NCI-H2107 (cell line): ENCODE data around the gene UNC5CL.

Experiments
- DNase-seq: peaks from one replicate; lab custom pipeline; 2025; lab: John Stamatoyannopoulos, UW

The UNC5CL gene

GRCh38 chr6:41039060-41039998 lies at the start of gene UNC5CL:
UNC5CL (minus strand) TSS chr6:41039221; CDS start chr6:41035074, 4,147 bp downstream.
- no peak for DNase-seq

- no peak for DNase-seq
Observed at GRCh38 chr6:41088451-41088850, 49.4 kb upstream of the UNC5CL start.

GRCh38 chr6:41085182-41085581 lies 46.2 kb upstream of the UNC5CL start:
- no peak for DNase-seq

- DNase-seq, result no peak
Observed at GRCh38 chr6:41083072-41083471, 44.1 kb upstream of the UNC5CL start.

DNA sequence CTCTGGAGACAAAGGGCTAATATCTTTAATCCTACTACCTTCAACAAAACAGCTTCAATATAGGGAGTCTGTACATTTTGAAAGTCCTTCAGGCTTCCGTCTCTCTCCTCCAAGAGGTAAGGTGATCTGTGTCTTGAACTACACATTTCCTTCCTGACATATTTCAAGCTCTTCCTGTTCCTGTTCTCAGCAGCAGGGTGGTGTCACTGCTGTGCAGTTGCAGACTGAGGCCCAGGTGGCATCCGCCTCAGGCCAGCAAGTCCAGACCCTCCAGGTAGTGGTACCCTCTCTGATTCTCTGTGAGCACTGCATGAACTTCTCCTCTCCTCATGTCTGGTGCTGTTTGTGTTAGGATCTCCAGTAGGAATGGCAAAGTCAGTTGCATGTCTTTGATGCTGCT lies 41.6 kb upstream of the UNC5CL start:
- no peak for DNase-seq

- DNase-seq, result no peak
Observed at GRCh38 chr6:41079080-41079479, 40.1 kb upstream of the UNC5CL start.

DNA sequence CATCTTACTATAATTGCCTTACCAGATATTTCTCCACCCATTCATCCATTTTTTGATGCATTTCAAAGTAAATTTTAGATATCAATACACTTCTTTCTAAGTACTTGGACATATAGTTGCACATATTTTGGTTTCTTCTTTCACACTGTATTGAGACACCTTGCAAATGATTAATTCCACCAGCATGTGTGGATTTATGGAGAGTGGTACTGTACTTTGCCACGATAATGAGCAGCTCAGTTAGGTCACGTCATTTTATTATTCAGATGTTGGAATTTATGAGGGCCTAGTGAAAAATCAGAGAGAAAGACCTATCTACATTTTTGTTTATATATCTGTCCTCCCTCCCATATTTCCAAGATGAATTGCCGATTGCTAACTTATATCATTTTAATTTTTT lies 39.1 kb upstream of the UNC5CL start:
- no peak for DNase-seq

DNA sequence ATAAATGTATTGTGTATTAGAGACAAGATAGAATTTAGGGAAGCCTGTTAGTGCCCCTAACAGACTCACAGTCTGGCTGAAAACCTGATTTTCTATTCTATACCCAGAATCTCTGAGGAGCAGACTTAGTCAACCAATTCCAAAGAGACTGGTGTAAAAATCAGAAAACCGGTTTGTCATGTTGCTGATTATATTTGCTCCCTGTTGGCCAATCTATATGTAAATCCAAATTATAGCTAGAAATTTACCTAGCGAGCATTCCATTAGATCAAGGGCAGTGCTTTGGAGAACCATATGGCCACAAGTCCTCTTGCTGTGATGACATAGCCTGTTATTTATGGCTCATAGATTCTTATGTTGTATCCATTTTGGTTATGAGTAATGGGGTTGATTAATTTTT lies 38.5 kb upstream of the UNC5CL start:
- DNase-seq, result no peak

GRCh38 chr6:41075651-41076626 lies 36.9 kb upstream of the UNC5CL start:
- no peak for DNase-seq

DNA sequence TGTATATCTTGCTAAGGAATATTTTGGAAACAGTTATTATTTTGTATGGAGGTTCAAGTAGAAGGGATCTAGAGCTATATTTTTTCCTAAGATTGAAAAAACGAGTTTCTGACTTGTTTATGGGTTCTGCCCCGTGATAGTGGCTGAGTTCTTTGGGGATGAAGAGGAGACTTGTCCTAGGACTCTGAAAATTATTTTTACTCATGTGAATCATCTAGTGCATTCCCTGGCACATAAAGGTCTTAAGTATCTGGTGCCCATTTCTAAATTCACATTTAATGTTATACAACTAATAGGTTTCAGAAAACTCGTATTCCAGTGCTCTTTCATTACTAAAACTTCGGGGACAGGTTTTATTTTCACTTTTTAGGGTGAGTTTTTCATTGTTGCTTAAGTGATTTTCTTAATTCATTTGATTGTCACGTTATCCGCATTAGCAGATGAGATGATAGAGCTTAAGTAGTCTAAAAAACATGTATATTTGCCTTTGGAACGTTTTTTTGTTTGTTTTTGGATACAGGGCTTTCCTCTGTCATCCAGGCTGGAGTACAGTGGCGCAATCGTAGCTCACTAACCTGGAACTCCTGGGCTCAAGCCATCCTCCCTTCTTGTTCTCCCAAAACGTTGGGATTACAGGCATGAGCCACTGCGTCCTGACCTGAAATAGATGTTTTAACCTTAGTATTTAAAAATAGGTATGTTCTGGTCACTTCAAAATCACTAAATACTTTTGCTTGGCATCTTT lies 35.8 kb upstream of the UNC5CL start:
- no peak for DNase-seq

DNA sequence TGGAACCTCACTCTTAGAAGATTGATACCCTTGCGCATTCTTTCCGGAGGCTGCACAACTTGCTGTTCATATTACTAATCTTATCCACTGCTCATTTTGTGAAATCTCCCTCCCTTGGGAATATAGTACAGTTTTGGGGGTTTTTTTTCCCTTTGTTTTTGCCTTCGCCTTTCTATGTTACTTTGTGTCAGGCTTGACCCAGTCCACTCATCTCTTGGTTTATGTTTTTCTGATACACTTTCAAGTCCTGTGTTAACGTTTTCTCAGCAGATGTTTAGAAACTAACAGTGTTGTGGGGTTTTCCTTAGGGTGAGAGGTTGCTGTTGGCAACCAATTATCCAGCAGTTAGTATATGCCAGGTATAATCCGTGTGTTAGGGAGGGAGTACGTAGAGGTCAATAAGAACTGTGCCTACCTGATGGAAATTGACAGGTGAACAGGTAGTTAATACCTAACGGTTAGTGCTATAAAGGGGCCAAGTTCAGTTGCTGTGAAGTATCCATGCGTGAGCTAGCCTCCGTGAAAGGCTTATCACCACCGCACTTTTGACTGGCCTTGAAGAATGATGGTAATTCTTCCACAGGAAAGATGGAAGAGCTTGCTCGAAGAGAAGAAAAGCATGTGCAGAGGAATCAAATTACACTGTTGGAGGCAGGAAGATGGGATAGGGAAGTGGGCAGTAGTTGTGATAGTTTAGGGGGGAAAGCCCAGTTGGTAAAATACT lies 35.1 kb upstream of the UNC5CL start:
- DNase-seq, result no peak

- peak; percentile 5 for DNase-seq
Observed at GRCh38 chr6:41073203-41073967, 34.4 kb upstream of the UNC5CL start.

DNA sequence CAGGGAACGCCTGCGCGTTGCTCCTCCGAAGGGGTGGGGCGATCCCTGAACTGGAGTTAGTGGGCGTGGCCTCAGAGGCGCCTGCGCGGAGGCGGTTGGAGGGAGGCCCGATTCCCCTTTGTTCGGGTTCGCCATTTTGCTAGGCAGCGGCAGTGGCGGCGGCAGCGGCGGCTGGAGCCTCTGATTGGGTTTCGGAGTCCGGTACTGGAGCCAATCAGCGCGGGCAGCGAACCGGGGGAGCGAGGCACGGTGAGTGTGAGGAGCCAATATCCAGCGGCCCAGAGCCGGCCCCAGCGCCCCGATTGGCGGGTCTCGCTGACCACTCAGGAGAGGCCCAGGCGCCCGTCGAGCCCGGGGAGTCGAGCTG lies 33.8 kb upstream of the UNC5CL start, which contains the start of gene NFYA:
Gene NFYA (plus strand): TSS at position 139 of the 367 bp plus-strand sequence. CDS start 6,116 bp downstream, outside the sequence.
- no peak for DNase-seq

- peak; percentile 93 for DNase-seq
Observed at GRCh38 chr6:41071923-41072835, 33.2 kb upstream of the UNC5CL start, which contains the start of gene OARD1. OARD1 (minus strand) TSS chr6:41072356; CDS start chr6:41071634, 722 bp downstream.

- no peak for DNase-seq
Observed at GRCh38 chr6:41071501-41071922, 32.5 kb upstream of the UNC5CL start.

DNA sequence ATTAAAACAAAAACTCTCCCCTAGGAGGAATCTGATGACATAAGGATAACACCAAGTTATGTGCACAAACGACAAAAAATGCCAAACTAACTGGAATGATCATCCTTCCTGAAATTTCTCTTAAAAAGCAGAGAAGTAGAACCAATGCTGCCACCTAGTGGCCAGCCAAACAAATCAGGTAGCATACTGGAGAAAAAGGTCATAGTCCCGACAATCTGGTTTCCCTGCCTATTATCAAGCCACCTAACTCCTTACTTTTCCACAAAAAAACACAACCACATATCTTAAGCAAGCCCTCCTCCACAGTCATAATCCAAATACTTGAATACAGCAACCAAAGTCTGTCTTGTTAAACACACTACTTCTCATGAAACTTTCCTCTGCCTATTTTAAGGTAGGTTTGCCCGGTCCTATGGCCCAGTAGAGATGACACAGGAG lies 27.9 kb upstream of the UNC5CL start:
- peak; percentile 9 for DNase-seq

DNA sequence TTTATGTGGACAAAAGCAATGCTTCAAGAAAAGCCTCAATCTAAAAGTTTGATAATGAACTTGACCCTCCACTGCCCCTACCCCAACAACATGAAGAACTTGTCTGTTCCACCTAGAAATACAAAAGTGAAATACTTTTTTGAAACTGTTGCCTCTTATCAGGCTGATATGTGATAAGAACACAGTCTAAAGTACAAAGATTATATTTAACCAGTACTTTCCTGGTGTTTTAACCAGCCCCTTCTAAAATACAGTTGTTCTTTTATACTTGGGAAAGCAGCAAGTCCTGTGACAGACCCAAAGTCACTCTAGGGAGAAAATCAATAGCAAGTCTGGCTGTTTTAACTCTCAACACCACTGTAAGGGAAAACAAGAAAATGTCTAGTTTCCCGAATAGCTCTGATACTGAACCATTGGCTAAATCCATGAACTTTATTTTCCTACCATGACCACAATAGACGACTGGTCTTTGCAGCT lies 26.6 kb upstream of the UNC5CL start:
- DNase-seq, result no peak

GRCh38 chr6:41064841-41065240 lies 25.8 kb upstream of the UNC5CL start:
- DNase-seq, result no peak

DNA sequence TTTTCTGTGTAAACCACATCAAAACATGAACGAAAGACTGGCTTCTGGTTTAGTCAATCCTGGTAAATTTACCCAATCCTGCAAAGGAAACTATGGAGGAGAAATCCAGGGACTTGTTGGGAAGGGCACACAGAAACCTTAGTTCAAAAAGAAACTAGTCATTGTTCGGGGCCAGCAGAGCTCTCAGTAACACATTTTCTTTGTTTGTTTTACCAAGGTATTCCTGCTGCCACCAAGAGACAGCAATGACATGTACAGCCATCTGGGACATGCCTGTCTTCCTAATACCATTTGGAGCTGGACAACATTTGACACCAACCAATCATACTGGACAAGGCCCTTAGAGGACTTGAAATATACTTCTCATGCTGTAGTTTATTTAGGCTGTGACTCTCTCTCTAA lies 24.9 kb upstream of the UNC5CL start:
- no peak for DNase-seq
